Neural progenitor cell (in vitro differentiated cells): Measurements from ENCODE around the gene LRP2.

ENCODE experiments used
- CTCF ChIP-seq: fragments of 200-600 bp; sonication (generic); IDR thresholded peaks from 2 replicates; pipeline ENCODE4 v1.5.1; 2017; ENCODE audit warnings: antibody characterized with exemption, mild to moderate bottlenecking
- EZH2 ChIP-seq: fragments of 200-600 bp; sonication (generic); IDR thresholded peaks from 2 replicates; pipeline ENCODE4 v1.6.1; 2017; ENCODE audit warnings: antibody characterized with exemption, mild to moderate bottlenecking, moderate library complexity
- EZH2phosphoT487 ChIP-seq: fragments of 200-600 bp; sonication (generic); IDR thresholded peaks from 2 replicates; pipeline ENCODE4 v1.6.1; 2017; ENCODE audit warnings: antibody characterized with exemption

- TF ChIP-seq CTCF (no peak), EZH2 (no peak), EZH2phosphoT487 (no peak)
Measured at GRCh38 chr2:169247211-169247610, 115.1 kb downstream of the LRP2 start.
